PC-9 (cell line): ENCODE data around the gene CLIC6. TPM values are rescaled to one million over a fixed set of nuclear protein-coding genes. Genes with fewer than 3 reads are reported as not detected.

Experiments
- BruUV-seq: library from RNA; stranded (reverse); fragments of 400-500 nt; replicated peaks from 2 replicates; lab custom pipeline; 2021; lab: Mats Ljungman, UMichigan
- CTCF ChIA-PET: fragments of 300-600 bp; sonication (Branson Sonifier 250); formaldehyde crosslinking; loops from one replicate; lab custom pipeline; 2022; ENCODE audit warnings: antibody characterized with exemption; lab: Charles Lee
- POLR2A ChIA-PET: fragments of 300-600 bp; sonication (Branson Sonifier 250); formaldehyde crosslinking; loops from one replicate; lab custom pipeline; 2022; ENCODE audit warnings: antibody characterized with exemption; ENCODE audit not compliant: unreplicated experiment; lab: Charles Lee
- DNase-seq, 2 experiments: peaks; one replicate each; pipeline versions ENCODE4 v3.0.0 to v3.0.0-alpha.2; 2015 to 2022; ENCODE audit warnings: mixed read lengths in 1 of 2
- H2AFZ ChIP-seq: fragments of 200-600 bp; sonication (generic); 2 replicates; pipeline ENCODE4 v1.8.1; 2017; ENCODE audit warnings: antibody characterized with exemption
- H3F3A ChIP-seq: fragments of 200-600 bp; sonication (generic); 2 replicates; pipeline ENCODE4 v1.8.1; 2017; ENCODE audit warnings: antibody characterized with exemption, mild to moderate bottlenecking, low read depth; ENCODE audit not compliant: insufficient read depth
- H3K27ac ChIP-seq: fragments of 200-600 bp; sonication (generic); 2 replicates; pipeline ENCODE4 v1.6.1; 2016; ENCODE audit warnings: mixed run types
- H3K27me3 ChIP-seq: fragments of 200-600 bp; sonication (generic); 2 replicates; pipeline ENCODE4 v1.6.1; 2016; ENCODE audit warnings: low read depth, mixed run types; ENCODE audit not compliant: insufficient read depth
- H3K36me3 ChIP-seq: fragments of 200-600 bp; sonication (generic); 2 replicates; pipeline ENCODE4 v1.6.1; 2016; ENCODE audit warnings: low read depth, mixed run types
- H3K4me1 ChIP-seq: fragments of 200-600 bp; sonication (generic); replicated peaks from 2 replicates; pipeline ENCODE4 v1.6.1; 2016; ENCODE audit warnings: mixed run types; ENCODE audit not compliant: insufficient read depth
- H3K4me2 ChIP-seq: fragments of 200-600 bp; sonication (generic); 2 replicates; pipeline ENCODE4 v1.6.1; 2017; ENCODE audit warnings: mixed run types
- H3K4me3 ChIP-seq: fragments of 200-600 bp; sonication (generic); 2 replicates; pipeline ENCODE4 v1.6.1; 2016; ENCODE audit warnings: mixed run types
- H3K79me2 ChIP-seq: fragments of 200-600 bp; sonication (generic); 2 replicates; pipeline ENCODE4 v1.6.1; 2017; ENCODE audit warnings: low read depth, mixed run types
- H3K9me2 ChIP-seq: fragments of 200-600 bp; sonication (generic); 2 replicates; pipeline ENCODE4 v1.8.1; 2017; ENCODE audit warnings: mild to moderate bottlenecking; ENCODE audit not compliant: insufficient read depth
- H3K9me3 ChIP-seq: fragments of 200-600 bp; sonication (generic); 2 replicates; pipeline ENCODE4 v1.8.1; 2016; ENCODE audit warnings: low read depth; ENCODE audit not compliant: insufficient read depth
- H4K20me1 ChIP-seq: fragments of 200-600 bp; sonication (generic); 2 replicates; pipeline ENCODE4 v1.8.1; 2017; ENCODE audit not compliant: insufficient read depth
- CTCF ChIP-seq: fragments of 200-600 bp; sonication (generic); conservative IDR thresholded peaks from 2 replicates; pipeline ENCODE4 v1.6.1; 2017; ENCODE audit warnings: mixed run types, antibody characterized with exemption, mild to moderate bottlenecking, moderate library complexity
- EZH2 ChIP-seq: fragments of 200-600 bp; sonication (generic); IDR thresholded peaks from 2 replicates; pipeline ENCODE4 v1.8.0; 2017; ENCODE audit warnings: antibody characterized with exemption, low read depth
- intact Hi-C: fragments of 100-400 bp; cut with micrococcal nuclease; formaldehyde crosslinking; loops from one replicate; pipeline ENCODE4 v1.10.0; 2022; ENCODE audit not compliant: unreplicated experiment
- total RNA-seq: library from RNA; stranded (reverse); gene quantifications from 2 replicates; pipeline ENCODE4 v1.2.3, GENCODE V29; 2021

The CLIC6 gene
- total RNA-seq, 1 experiment from 2014 or later, result not detected

- intact Hi-C loops, result no loop called here
- BruUV-seq, result no TSS peak
- H4K20me1 ChIP-seq, result no peaks in the 10 kb centered on the region
- H3K4me1 ChIP-seq, result no peaks in the 10 kb centered on the region
- no peak overlapping the region for H3K4me2 ChIP-seq
- no peaks in the 10 kb centered on the region for H3K79me2 ChIP-seq
- no peak for DNase-seq
- H2AFZ ChIP-seq, result no peak overlapping the region
- H3K36me3 ChIP-seq, result no peaks in the 10 kb centered on the region
- ChIA-PET CTCF (no interaction called here), POLR2A (no interaction called here)
- no peak for TF ChIP-seq CTCF
- no peaks in the 10 kb centered on the region for H3K9me3 ChIP-seq
- H3K4me3 ChIP-seq, result no peak overlapping the region
- H3K9me2 ChIP-seq, result no peaks in the 10 kb centered on the region
- no peak overlapping the region for H3K27ac ChIP-seq
- H3F3A ChIP-seq, result no peaks in the 10 kb centered on the region; the same call in 1 of the 2 replicates
- no peaks in the 10 kb centered on the region for H3K27me3 ChIP-seq
Observed at GRCh38 chr21:34730756-34731445, 62.1 kb downstream of the CLIC6 start.

- H3F3A ChIP-seq, result no peaks in the 10 kb centered on the region; the same call in 1 of the 2 replicates
- no peaks in the 10 kb centered on the region for H3K9me2 ChIP-seq
- H3K36me3 ChIP-seq, result no peaks in the 10 kb centered on the region
- no peak overlapping the region for H2AFZ ChIP-seq
- H3K27ac ChIP-seq, result no peak overlapping the region
- no peaks in the 10 kb centered on the region for H3K9me3 ChIP-seq
- intact Hi-C loops, result no loop called here
- DNase-seq, result peak in 1 of 2 experiments; percentile 36
- BruUV-seq, result no TSS peak
- ChIA-PET CTCF (no interaction called here), POLR2A (no interaction called here)
- no peaks in the 10 kb centered on the region for H3K79me2 ChIP-seq
- no peak overlapping the region for H3K4me3 ChIP-seq
- TF ChIP-seq EZH2, result no peak
- TF ChIP-seq CTCF, result no peak
- no peaks in the 10 kb centered on the region for H3K4me1 ChIP-seq
- H3K27me3 ChIP-seq, result no peaks in the 10 kb centered on the region
- H4K20me1 ChIP-seq, result no peaks in the 10 kb centered on the region
- H3K4me2 ChIP-seq, result no peak overlapping the region
Observed at GRCh38 chr21:34732388-34732821, 63.6 kb downstream of the CLIC6 start.

- Histone ChIP-seq H3K79me2 (no peaks in the 10 kb centered on the region), H3K9me3 (no peaks in the 10 kb centered on the region), H3K27me3 (no peaks in the 10 kb centered on the region), H3F3A (no peaks in the 10 kb centered on the region; the same call in 1 of the 2 replicates), H3K4me3 (no peak overlapping the region), H3K4me2 (no peak overlapping the region), H3K36me3 (no peaks in the 10 kb centered on the region), H3K9me2 (no peaks in the 10 kb centered on the region), H2AFZ (no peak overlapping the region), H3K4me1 (no peaks in the 10 kb centered on the region), H3K27ac (no peak overlapping the region), H4K20me1 (no peaks in the 10 kb centered on the region)
- POLR2A ChIA-PET, result interaction anchor here (0.6 kb wide), 1 partner anchor 1012 kb away, joined by 7 read pairs; no protein-coding TSS in a partner anchor
- intact Hi-C loops, result no loop called here
- TF ChIP-seq CTCF (no peak), EZH2 (no peak)
- no peak for DNase-seq
- CTCF ChIA-PET, result no interaction called here
- BruUV-seq, result no TSS peak
Observed at GRCh38 chr21:34733852-34734251, 65.1 kb downstream of the CLIC6 start.
